ENCODE results near the gene CLDN34. TPM values are rescaled to one million over a fixed set of nuclear protein-coding genes. Genes with fewer than 3 reads are reported as not detected.

Gene CLDN34, protein sequence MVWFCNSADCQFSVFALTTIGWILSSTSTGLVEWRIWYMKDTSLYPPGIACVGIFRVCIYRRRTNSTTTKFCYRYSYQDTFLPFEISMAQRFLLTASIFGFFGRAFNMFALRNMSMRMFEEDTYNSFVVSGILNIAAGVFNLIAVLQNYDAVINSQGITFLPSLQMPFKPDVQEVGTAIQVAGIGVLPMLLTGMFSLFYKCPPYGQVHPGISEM
- total RNA-seq, result not detected
- not detected for polyA plus RNA-seq

DNA sequence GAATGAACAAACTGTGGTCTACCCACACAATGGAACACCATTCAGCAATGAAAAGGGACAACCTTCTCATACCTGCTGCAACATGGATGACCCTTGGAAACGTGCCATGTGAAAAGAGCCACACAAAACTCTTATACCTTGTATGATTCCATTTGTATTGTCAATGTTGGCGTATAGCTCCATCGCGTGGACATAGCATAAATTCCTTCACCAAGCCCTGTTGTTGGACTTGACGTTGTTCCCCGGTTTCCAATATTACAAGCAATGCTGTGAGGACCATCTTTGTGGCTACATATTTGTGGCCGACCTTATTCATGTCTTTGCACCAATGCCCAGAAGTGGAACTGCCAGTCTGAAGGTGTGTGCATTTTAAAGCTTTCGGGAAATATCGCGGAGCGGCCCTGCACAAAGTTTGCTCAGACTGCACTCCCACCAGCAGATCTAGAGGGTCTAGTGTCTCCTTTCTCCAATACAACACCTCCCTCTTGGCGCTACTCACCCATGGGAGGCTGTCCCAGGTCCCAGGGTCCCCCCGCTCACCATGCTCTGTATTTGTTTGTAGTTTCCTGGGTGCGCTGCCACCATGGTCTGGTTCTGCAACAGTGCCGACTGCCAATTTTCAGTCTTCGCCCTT is at the start of gene CLDN34:
Gene CLDN34, plus strand, starts transcription at position 584 of the 634 bp plus-strand sequence. Its CDS starts 0 bp downstream, at position 584.
- H3K4me3 ChIP-seq (ENCODE audit: low read depth, low read length), result no peak within 1 kb of the TSS
- H3K27ac Mint-ChIP-seq, result no peak within 1 kb of the TSS
- H3K27me3 Mint-ChIP-seq, result peaks cover 5% of the 10 kb centered on the region
- no peaks in the 10 kb centered on the region for H3K4me1 ChIP-seq (ENCODE audit: control insufficient read depth, insufficient read depth, low read length, poor library complexity, severe bottlenecking)
- no peaks in the 10 kb centered on the region for H3K36me3 Mint-ChIP-seq
- ATAC-seq (ENCODE audit: low read depth in 2 of 2) (no peak), DNase-seq (no peak)
- no peaks in the 10 kb centered on the region for H3K9me3 ChIP-seq (ENCODE audit: control insufficient read depth in 2 of 2, low read length in 2 of 2)
- peaks cover 0 to 2% (median 0%) of the 10 kb centered on the region in 4 donors for H3K4me1 Mint-ChIP-seq
- no peak within 1 kb of the TSS for H3K27ac ChIP-seq (ENCODE audit: insufficient read depth, low read length, poor library complexity, severe bottlenecking)
- peaks cover 0 to 2% (median 0%) of the 10 kb centered on the region in 7 donors for H3K9me3 Mint-ChIP-seq
- H3K36me3 ChIP-seq (ENCODE audit: control insufficient read depth, insufficient read depth, low read length), result no peaks in the 10 kb centered on the region
- no peak within 1 kb of the TSS for H3K4me3 Mint-ChIP-seq
- no peaks in the 10 kb centered on the region for H3K27me3 ChIP-seq (ENCODE audit: control insufficient read depth, insufficient read depth, low read length)

DNA sequence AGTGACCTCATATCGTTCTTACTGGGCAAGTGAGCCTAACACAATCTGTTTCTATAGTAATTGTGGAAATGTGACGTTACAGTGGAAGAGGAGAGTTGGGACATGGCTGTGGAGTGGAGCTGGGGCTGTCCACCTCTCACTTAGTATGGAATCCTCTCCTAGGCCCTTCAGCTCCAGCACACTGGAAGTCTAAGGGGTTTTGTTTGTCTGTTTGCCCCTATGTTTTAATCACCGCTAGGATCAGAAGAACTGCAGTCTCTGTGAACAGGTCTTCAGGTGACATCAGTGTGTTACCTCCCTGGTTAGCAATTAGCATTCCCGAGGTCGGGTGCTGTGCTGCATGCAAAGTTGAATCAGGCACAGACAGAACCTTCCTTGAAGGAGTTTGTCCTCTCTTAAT is 49.3 kb upstream of the CLDN34 start:
- H3K36me3 Mint-ChIP-seq, result no peaks in the 10 kb centered on the region
- DNase-seq (no peak), ATAC-seq (ENCODE audit: low read depth in 2 of 2) (no peak)
- H3K27me3 ChIP-seq (ENCODE audit: control insufficient read depth, insufficient read depth, low read length), result no peaks in the 10 kb centered on the region
- H3K9me3 ChIP-seq (ENCODE audit: control insufficient read depth in 2 of 2, low read length in 2 of 2), result no peaks in the 10 kb centered on the region
- no peak overlapping the region for H3K27ac ChIP-seq (ENCODE audit: insufficient read depth, low read length, poor library complexity, severe bottlenecking)
- no peak overlapping the region for H3K4me3 ChIP-seq (ENCODE audit: low read depth, low read length)
- H3K4me1 Mint-ChIP-seq, result no peaks in the 10 kb centered on the region
- no peaks in the 10 kb centered on the region for H3K27me3 Mint-ChIP-seq
- H3K36me3 ChIP-seq (ENCODE audit: control insufficient read depth, insufficient read depth, low read length), result no peaks in the 10 kb centered on the region
- no peak overlapping the region for H3K4me3 Mint-ChIP-seq
- H3K9me3 Mint-ChIP-seq, result peaks cover 0 to 1% (median 0%) of the 10 kb centered on the region in 7 donors
- H3K27ac Mint-ChIP-seq, result no peak overlapping the region
- no peaks in the 10 kb centered on the region for H3K4me1 ChIP-seq (ENCODE audit: control insufficient read depth, insufficient read depth, low read length, poor library complexity, severe bottlenecking)

DNA sequence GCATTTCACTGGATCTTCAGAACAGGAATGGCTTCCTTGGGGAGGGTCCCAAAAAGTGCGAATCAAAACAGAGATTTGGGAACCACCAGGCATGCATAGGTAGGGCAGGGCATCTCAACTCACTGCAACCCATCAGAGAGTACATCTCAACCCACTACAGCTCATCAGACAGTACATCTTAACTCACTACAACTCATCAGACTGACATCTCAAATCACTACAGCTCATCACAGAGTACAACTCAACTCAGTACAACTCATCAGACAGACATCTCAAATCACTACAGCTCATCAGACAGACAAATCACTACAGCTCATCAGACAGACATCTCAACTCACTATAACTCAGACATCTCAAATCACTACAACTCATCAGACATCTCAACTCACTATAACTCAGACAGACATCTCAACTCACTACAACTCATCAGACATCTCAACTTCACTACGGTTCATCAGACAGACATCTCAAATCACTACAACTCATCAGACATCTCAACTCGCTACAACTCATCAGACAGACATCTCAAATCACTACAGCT is 47.5 kb upstream of the CLDN34 start:
- Histone ChIP-seq H3K9me3 (ENCODE audit: control insufficient read depth in 2 of 2, low read length in 2 of 2) (no peaks in the 10 kb centered on the region), H3K4me1 (ENCODE audit: control insufficient read depth, insufficient read depth, low read length, poor library complexity, severe bottlenecking) (no peaks in the 10 kb centered on the region), H3K36me3 (ENCODE audit: control insufficient read depth, insufficient read depth, low read length) (no peaks in the 10 kb centered on the region), H3K27me3 (ENCODE audit: control insufficient read depth, insufficient read depth, low read length) (no peaks in the 10 kb centered on the region), H3K4me3 (ENCODE audit: low read depth, low read length) (no peak overlapping the region), H3K27ac (ENCODE audit: insufficient read depth, low read length, poor library complexity, severe bottlenecking) (no peak overlapping the region)
- DNase-seq (no peak), ATAC-seq (ENCODE audit: low read depth in 2 of 2) (no peak)
- Mint-ChIP-seq H3K27ac (no peak overlapping the region), H3K4me3 (no peak overlapping the region), H3K27me3 (no peaks in the 10 kb centered on the region), H3K36me3 (no peaks in the 10 kb centered on the region), H3K9me3 (peaks cover 0 to 1% (median 0%) of the 10 kb centered on the region in 7 donors), H3K4me1 (no peaks in the 10 kb centered on the region)

DNA sequence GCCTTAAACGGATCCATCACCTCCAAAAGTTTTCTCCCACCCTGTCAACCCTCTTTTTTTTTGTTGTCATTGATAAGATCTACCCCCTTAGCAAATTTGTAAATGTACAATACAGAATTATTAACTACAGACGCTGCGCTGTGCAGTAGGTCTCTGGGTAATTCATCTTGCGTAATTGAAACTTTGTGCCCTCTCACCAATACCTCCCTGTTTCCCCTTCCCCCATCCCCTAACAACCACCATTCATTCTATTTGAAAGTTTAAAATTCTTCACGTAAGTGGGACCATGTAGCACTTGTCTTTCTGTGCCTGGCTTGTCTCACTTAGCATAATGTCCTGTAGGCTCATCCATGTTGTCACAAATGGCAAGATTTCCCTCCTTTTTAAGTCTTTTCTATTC is 45.8 kb upstream of the CLDN34 start:
- Histone ChIP-seq H3K9me3 (ENCODE audit: control insufficient read depth in 2 of 2, low read length in 2 of 2) (no peaks in the 10 kb centered on the region), H3K27ac (ENCODE audit: insufficient read depth, low read length, poor library complexity, severe bottlenecking) (no peak overlapping the region), H3K36me3 (ENCODE audit: control insufficient read depth, insufficient read depth, low read length) (no peaks in the 10 kb centered on the region), H3K27me3 (ENCODE audit: control insufficient read depth, insufficient read depth, low read length) (no peaks in the 10 kb centered on the region), H3K4me1 (ENCODE audit: control insufficient read depth, insufficient read depth, low read length, poor library complexity, severe bottlenecking) (no peaks in the 10 kb centered on the region), H3K4me3 (ENCODE audit: low read depth, low read length) (no peak overlapping the region)
- DNase-seq (no peak), ATAC-seq (ENCODE audit: low read depth in 2 of 2) (no peak)
- Mint-ChIP-seq H3K4me3 (no peak overlapping the region), H3K4me1 (no peaks in the 10 kb centered on the region), H3K27ac (peak overlapping the region in 1 of 3 donors; percentile 74), H3K36me3 (no peaks in the 10 kb centered on the region), H3K9me3 (peaks cover 0 to 1% (median 0%) of the 10 kb centered on the region in 7 donors), H3K27me3 (no peaks in the 10 kb centered on the region)

DNA sequence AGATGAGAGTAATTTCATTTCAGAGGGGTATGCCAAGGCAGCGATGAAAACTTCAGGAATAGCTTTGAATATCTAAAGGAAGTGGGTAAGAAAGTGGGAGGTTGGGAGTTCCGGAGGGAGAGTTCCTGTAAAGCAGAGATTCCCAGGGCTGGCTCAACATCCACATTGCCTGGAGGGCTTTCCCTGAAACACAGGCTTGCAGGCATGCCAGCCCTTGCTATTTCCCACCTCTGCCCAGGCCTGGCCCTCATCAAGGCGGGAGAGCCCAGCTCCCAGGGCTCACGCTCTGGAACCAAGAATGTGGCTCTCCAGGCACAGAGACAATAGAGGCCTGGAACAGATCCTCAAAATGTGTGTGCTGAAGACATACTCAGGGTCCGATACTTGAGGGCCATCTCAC is 43.8 kb upstream of the CLDN34 start:
- Histone ChIP-seq H3K4me3 (ENCODE audit: low read depth, low read length) (no peak overlapping the region), H3K36me3 (ENCODE audit: control insufficient read depth, insufficient read depth, low read length) (no peaks in the 10 kb centered on the region), H3K27ac (ENCODE audit: insufficient read depth, low read length, poor library complexity, severe bottlenecking) (no peak overlapping the region), H3K9me3 (ENCODE audit: control insufficient read depth in 2 of 2, low read length in 2 of 2) (no peaks in the 10 kb centered on the region), H3K27me3 (ENCODE audit: control insufficient read depth, insufficient read depth, low read length) (no peaks in the 10 kb centered on the region), H3K4me1 (ENCODE audit: control insufficient read depth, insufficient read depth, low read length, poor library complexity, severe bottlenecking) (no peaks in the 10 kb centered on the region)
- Mint-ChIP-seq H3K4me3 (no peak overlapping the region), H3K27me3 (no peaks in the 10 kb centered on the region), H3K27ac (no peak overlapping the region), H3K36me3 (no peaks in the 10 kb centered on the region), H3K9me3 (peaks cover 0 to 1% (median 0%) of the 10 kb centered on the region in 7 donors), H3K4me1 (no peaks in the 10 kb centered on the region)
- ATAC-seq (ENCODE audit: low read depth in 2 of 2) (no peak), DNase-seq (no peak)

DNA sequence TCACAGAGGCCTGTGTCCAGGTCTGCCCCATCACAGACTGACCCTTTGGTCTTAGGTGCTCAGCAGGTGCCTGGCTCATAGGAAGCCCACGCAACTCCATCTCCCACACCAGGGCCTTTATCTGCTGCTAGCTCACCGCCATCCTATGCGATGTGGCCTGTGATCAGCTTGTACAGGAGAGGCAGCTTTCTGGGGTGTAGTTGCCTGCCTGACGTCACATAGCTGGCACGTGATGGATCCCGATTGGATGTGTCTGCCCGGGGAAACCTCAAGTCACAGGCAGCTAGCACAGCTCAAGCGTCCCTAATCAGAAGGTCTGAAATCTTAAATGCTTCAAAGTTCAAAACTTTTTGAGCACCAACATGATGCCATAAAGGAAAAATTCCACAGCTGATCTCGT is 41.2 kb upstream of the CLDN34 start:
- H3K27ac Mint-ChIP-seq, result no peak overlapping the region
- no peak overlapping the region for H3K27ac ChIP-seq (ENCODE audit: insufficient read depth, low read length, poor library complexity, severe bottlenecking)
- H3K4me1 Mint-ChIP-seq, result no peaks in the 10 kb centered on the region
- no peak overlapping the region for H3K4me3 ChIP-seq (ENCODE audit: low read depth, low read length)
- H3K4me1 ChIP-seq (ENCODE audit: control insufficient read depth, insufficient read depth, low read length, poor library complexity, severe bottlenecking), result no peaks in the 10 kb centered on the region
- no peaks in the 10 kb centered on the region for H3K9me3 Mint-ChIP-seq
- H3K36me3 ChIP-seq (ENCODE audit: control insufficient read depth, insufficient read depth, low read length), result no peaks in the 10 kb centered on the region
- H3K4me3 Mint-ChIP-seq, result no peak overlapping the region
- ATAC-seq (ENCODE audit: low read depth in 2 of 2) (no peak), DNase-seq (no peak)
- H3K36me3 Mint-ChIP-seq, result no peaks in the 10 kb centered on the region
- no peaks in the 10 kb centered on the region for H3K9me3 ChIP-seq (ENCODE audit: control insufficient read depth in 2 of 2, low read length in 2 of 2)
- no peaks in the 10 kb centered on the region for H3K27me3 Mint-ChIP-seq
- no peaks in the 10 kb centered on the region for H3K27me3 ChIP-seq (ENCODE audit: control insufficient read depth, insufficient read depth, low read length)

DNA sequence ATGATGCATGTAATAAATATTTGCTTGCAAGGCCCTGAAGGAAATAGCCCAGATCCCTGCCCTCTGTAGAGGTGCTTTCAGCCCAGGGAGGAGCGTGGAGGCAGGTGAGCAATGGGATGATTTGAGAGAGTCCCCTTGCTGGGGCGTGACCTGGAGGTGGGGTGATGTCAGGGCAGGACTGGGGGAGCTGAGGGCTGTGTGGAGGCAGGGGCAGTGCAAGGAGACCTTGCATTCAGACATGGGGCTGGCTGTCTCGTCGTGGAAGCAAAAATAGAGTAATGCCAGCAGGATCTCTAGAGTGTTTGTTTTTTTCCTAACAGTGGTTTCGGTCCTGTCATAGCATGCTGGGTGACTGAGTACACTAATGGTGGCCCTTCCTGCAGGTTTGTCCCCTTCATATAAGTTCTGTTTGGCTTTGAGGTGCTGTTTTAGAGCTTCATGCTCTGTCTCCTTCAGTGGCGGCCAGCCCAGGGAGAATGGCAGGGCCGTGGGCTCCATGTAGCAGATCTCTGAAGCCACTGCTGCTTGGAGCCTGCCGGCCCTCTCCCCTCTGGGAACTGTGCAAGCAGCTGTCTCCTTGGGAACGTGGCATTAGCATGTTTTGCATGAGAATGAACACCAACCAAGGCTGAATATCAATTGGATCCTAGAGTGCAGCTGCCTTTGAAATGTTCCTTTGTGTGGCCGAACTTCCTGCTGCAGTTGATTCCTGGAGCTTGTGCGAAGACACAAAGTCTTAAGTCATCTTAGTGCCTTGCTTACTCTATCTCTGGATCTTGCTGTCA is 39.3 kb upstream of the CLDN34 start:
- DNase-seq, result no peak
- ATAC-seq (ENCODE audit: low read depth in 2 of 2), result no peak
- Mint-ChIP-seq H3K4me3 (no peak overlapping the region), H3K27ac (no peak overlapping the region), H3K27me3 (no peaks in the 10 kb centered on the region), H3K4me1 (no peaks in the 10 kb centered on the region), H3K36me3 (no peaks in the 10 kb centered on the region), H3K9me3 (no peaks in the 10 kb centered on the region)
- no peaks in the 10 kb centered on the region for H3K4me1 ChIP-seq (ENCODE audit: control insufficient read depth, insufficient read depth, low read length, poor library complexity, severe bottlenecking)
- no peaks in the 10 kb centered on the region for H3K36me3 ChIP-seq (ENCODE audit: control insufficient read depth, insufficient read depth, low read length)
- H3K9me3 ChIP-seq (ENCODE audit: control insufficient read depth in 2 of 2, low read length in 2 of 2), result no peaks in the 10 kb centered on the region
- H3K4me3 ChIP-seq (ENCODE audit: low read depth, low read length), result no peak overlapping the region
- H3K27me3 ChIP-seq (ENCODE audit: control insufficient read depth, insufficient read depth, low read length), result no peaks in the 10 kb centered on the region
- H3K27ac ChIP-seq (ENCODE audit: insufficient read depth, low read length, poor library complexity, severe bottlenecking), result no peak overlapping the region
